Tibial nerve (tissue), 3 donors: Measurements from ENCODE around the gene OAS1.
"Not testable (repeated sequence)": the region's sequence is repeated elsewhere in the genome, so short reads cannot be mapped to it uniquely, and the experiment has no call there.

ENCODE experiments used
- POLR2A ChIP-seq, 2 donors: fragments of 450-650 bp; IDR thresholded peaks; one replicate each; pipeline ENCODE4 v1.6.1; 2017; ENCODE audit warnings: antibody characterized with exemption in 2 of 2, mild to moderate bottlenecking in 2 of 2, moderate library complexity in 2 of 2
- TF ChIP-seq, protein P1 (sequence below), 5 experiments: fragments of 200-600 bp in 3 of 5; fragments of 450-650 bp in 2 of 5; sonication (generic) in 3 of 5; IDR thresholded peaks; one replicate each; pipeline ENCODE4 v1.5.1; 2016 to 2019; ENCODE audit warnings: antibody characterized with exemption in 5 of 5, mild to moderate bottlenecking in 3 of 5, moderate library complexity in 2 of 5

DNA sequence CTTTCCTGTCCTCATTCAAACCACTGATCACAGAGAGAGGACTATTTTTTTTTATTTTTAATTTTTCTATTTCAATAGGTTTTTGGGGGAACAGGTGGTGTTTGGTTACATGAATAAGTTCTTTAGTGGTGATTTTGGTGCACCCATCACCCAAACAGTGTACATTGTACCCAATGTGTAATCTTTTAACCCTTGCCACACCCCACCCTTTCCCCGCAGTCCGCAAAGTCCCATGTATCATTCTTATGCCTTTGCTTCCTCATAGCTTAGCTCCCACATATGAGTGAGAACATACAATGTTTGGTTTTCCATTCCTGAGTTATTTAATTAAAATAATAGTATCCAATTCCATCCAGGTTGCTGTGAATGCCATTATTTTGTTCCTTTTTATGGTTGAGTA lies 7.1 kb downstream of the OAS1 start:
- TF ChIP-seq, protein P1, sequence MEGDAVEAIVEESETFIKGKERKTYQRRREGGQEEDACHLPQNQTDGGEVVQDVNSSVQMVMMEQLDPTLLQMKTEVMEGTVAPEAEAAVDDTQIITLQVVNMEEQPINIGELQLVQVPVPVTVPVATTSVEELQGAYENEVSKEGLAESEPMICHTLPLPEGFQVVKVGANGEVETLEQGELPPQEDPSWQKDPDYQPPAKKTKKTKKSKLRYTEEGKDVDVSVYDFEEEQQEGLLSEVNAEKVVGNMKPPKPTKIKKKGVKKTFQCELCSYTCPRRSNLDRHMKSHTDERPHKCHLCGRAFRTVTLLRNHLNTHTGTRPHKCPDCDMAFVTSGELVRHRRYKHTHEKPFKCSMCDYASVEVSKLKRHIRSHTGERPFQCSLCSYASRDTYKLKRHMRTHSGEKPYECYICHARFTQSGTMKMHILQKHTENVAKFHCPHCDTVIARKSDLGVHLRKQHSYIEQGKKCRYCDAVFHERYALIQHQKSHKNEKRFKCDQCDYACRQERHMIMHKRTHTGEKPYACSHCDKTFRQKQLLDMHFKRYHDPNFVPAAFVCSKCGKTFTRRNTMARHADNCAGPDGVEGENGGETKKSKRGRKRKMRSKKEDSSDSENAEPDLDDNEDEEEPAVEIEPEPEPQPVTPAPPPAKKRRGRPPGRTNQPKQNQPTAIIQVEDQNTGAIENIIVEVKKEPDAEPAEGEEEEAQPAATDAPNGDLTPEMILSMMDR (IDR thresholded peaks at IDR 0.05): not testable (repeated sequence)
- TF ChIP-seq POLR2A (IDR thresholded peaks at IDR 0.05): not testable (repeated sequence)
